ENCODE measurements around the gene CSNK1G3. TPM values are rescaled to one million over a fixed set of nuclear protein-coding genes. Genes with fewer than 3 reads are reported as not detected.

CSNK1G3 gene
- total and polyA plus RNA-seq, 2 experiments from 2014 or later = 19.6 to 65.1 TPM

- no peaks in the 10 kb centered on the region for H3K27me3 ChIP-seq (ENCODE audit: insufficient read depth)
- no peak overlapping the region for H3K27ac Mint-ChIP-seq
- H3K27ac ChIP-seq (ENCODE audit: low read depth) = no peak overlapping the region
- H3K4me1 ChIP-seq (ENCODE audit: insufficient read depth) = no peaks in the 10 kb centered on the region
- ATAC-seq = no peak
- no peak overlapping the region; the same call in 1 of the 2 replicates for H2AFZ ChIP-seq
- H3K4me2 ChIP-seq = no peak overlapping the region
- no peaks in the 10 kb centered on the region for H3F3A ChIP-seq (replicated peaks; ENCODE audit: low read depth)
- 0 out of 2 replicates have a peak, but pooled peaks cover 4% of the 10 kb centered on the region for H3K9me2 ChIP-seq (ENCODE audit: insufficient read depth)
- TF ChIP-seq JUNB (IDR thresholded peaks at IDR 0.05; ENCODE audit: unreplicated experiment) = no peak
- no peak for TF ChIP-seq ZNF462 (CRISPR knock-in tag; IDR thresholded peaks at IDR 0.05)
- TF ChIP-seq ETS1 (IDR thresholded peaks at IDR 0.05) = no peak
- TF ChIP-seq CTCF (conservative IDR thresholded peaks at IDR 0.05; ENCODE audit: low read depth in 2 of 2) = no peak
- TF ChIP-seq EZH2phosphoT487 (IDR thresholded peaks at IDR 0.05; ENCODE audit: unreplicated experiment) = no peak
- TF ChIP-seq NANOG (IDR thresholded peaks at IDR 0.05; ENCODE audit: borderline replicate concordance) = no peak
- TF ChIP-seq STAT1 (IDR thresholded peaks at IDR 0.05; ENCODE audit: unreplicated experiment) = no peak
- TF ChIP-seq ZNF331 (CRISPR knock-in tag; IDR thresholded peaks at IDR 0.05; ENCODE audit: low read depth) = no peak
- no peak for TF ChIP-seq EZH2 (IDR thresholded peaks at IDR 0.05; ENCODE audit: low read depth, unreplicated experiment)
- no peak for TF ChIP-seq POLR2AphosphoS5 (IDR thresholded peaks at IDR 0.05; ENCODE audit: low read depth)
- TF ChIP-seq CREB1 (CRISPR knock-in tag; IDR thresholded peaks at IDR 0.05; ENCODE audit: low read depth) = no peak
- no peak for TF ChIP-seq REST (IDR thresholded peaks at IDR 0.05; ENCODE audit: unreplicated experiment)
- TF ChIP-seq ZNF114 (CRISPR knock-in tag; IDR thresholded peaks at IDR 0.05) = no peak
- H3K4me3 ChIP-seq = no peak overlapping the region
- no peaks in the 10 kb centered on the region for H4K20me1 ChIP-seq (replicated peaks; ENCODE audit: insufficient read depth)
- peaks cover 17% of the 10 kb centered on the region; the same call in 2 of the 3 replicates for H3K36me3 Mint-ChIP-seq (ENCODE audit: low read depth)
- no peaks in the 10 kb centered on the region for H3K79me2 ChIP-seq (replicated peaks; ENCODE audit: insufficient read depth)
- H3K4me1 Mint-ChIP-seq = no peaks in the 10 kb centered on the region
- no peak overlapping the region for H3K4me3 Mint-ChIP-seq
- H3K36me3 ChIP-seq (ENCODE audit: insufficient read depth) = no peaks in the 10 kb centered on the region
- no peak for DNase-seq (ENCODE audit: low spot score)
- H3K27me3 Mint-ChIP-seq (ENCODE audit: insufficient read depth, low read depth, poor library complexity) = no peaks in the 10 kb centered on the region
- H3K9me3 Mint-ChIP-seq = peaks cover 34% of the 10 kb centered on the region
Observed at GRCh38 chr5:123628860-123629544, 117.0 kb downstream of the CSNK1G3 start.
